ENCODE measurements around the gene CDK16.
A peak's percentile ranks its signal among the peaks of the same experiment; 100 is the strongest.

Gene CDK16

DNA sequence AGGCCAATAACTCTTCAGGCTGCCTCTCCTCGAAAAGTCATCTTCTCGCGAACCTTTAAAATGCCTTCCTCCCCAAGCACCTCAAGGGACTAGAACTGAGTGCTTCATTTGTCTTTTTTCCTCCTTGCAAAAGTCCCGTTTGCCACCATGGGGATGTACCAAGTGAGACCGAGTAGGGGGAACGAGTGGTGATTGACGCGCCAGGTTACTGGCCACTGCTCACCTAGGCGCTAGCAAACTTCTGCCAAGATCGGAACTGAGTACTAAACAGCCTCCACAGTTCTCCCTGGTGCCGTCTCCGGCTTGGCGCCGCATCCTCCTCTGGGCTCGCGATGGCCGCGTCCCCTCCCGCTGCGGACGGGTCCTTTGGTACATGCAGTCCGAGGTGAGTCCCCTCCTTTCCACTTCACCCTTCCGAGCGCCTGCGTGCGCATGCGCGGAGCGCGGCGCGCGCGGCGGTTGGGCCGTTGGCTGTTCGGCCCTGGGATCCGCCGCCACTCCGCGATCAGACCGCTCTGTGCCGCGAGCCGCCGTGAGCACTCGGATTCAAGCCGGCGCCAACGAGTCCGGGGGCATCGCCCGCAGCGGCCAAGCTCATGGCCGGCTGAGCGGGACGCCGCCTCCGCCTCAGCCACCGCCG lies at the start of gene CDK16:
Gene CDK16, plus strand, starts transcription at position 402 of the 640 bp plus-strand sequence. CDS start 4,877 bp downstream, outside the sequence.
- peak within 1 kb of the TSS; percentile 100 for H3K27ac ChIP-seq
- TF ChIP-seq CTCF (conservative IDR thresholded peaks at IDR 0.05): no peak
- TF ChIP-seq ZFX (IDR thresholded peaks at IDR 0.05): peak; percentile 41; the same call in 1 of the 2 replicates

GRCh38 chrX:47169273-47169672 lies 49.2 kb upstream of the CDK16 start:
- no peak overlapping the region for H3K27ac ChIP-seq
- TF ChIP-seq CTCF (conservative IDR thresholded peaks at IDR 0.05): no peak
- TF ChIP-seq ZFX (IDR thresholded peaks at IDR 0.05): no peak

GRCh38 chrX:47169726-47170515 lies 48.6 kb upstream of the CDK16 start:
- H3K27ac ChIP-seq: no peak overlapping the region
- no peak for TF ChIP-seq CTCF (conservative IDR thresholded peaks at IDR 0.05)
- no peak for TF ChIP-seq ZFX (IDR thresholded peaks at IDR 0.05)

DNA sequence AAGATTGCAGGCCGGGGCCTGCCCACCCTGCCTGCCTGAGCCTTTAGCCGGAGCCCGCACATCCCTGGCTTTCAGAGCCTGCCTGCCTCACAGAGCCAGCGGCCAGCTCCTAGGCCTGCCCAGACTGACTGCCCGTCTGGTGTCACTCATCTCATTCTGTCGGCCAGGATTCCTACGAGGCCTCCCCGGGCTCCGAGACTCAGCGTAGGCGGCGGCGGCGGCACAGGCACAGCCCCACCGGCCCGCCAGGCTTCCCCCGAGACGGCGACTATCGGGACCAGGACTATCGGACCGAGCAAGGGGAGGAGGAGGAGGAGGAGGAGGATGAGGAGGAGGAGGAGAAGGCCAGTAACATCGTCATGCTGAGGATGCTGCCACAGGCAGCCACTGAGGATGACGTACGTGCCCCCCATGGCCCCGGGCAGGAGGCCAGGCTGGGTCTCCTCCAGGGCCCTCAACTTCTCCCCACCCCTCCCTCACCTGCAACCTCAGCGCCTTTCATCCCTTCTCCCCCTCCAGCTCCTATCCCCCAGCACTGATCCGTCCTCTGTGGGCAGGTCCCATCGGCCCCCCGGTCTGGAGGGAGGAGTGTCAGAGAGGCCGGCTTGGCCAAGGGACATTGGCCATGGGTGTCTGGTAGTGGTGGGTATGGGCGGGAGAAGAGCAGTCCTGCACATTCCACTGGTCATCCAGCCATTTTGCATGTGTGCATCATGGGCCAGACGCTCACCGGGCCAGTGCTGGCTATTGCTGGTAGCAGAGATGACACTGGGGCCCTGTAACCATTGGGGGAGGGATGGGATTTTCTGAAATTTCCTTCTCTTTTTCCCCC lies 47.4 kb upstream of the CDK16 start:
- H3K27ac ChIP-seq: no peak overlapping the region
- TF ChIP-seq ZFX (IDR thresholded peaks at IDR 0.05): no peak
- TF ChIP-seq CTCF (conservative IDR thresholded peaks at IDR 0.05): no peak

DNA sequence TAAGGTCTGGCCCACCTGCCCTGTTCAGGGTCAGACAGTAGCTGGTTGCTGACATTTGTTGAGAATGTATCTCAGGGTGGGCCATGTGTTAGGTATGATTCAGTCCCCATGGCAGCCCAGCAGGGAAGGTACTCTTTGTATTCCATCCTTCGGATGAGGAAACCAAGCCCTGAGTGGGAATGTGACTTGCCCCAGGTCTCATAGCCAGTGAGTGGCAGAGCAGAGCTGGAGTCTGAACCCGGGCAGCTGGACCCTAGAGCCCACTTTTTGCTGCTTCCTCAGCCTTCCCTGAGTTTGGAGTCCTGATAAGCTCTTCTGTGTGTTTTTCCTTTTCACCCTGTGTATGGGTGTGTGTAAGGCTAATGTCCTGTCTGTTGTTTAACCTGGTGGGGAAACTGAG lies 46.5 kb upstream of the CDK16 start:
- no peak overlapping the region for H3K27ac ChIP-seq
- TF ChIP-seq ZFX (IDR thresholded peaks at IDR 0.05): no peak
- no peak for TF ChIP-seq CTCF (conservative IDR thresholded peaks at IDR 0.05)

DNA sequence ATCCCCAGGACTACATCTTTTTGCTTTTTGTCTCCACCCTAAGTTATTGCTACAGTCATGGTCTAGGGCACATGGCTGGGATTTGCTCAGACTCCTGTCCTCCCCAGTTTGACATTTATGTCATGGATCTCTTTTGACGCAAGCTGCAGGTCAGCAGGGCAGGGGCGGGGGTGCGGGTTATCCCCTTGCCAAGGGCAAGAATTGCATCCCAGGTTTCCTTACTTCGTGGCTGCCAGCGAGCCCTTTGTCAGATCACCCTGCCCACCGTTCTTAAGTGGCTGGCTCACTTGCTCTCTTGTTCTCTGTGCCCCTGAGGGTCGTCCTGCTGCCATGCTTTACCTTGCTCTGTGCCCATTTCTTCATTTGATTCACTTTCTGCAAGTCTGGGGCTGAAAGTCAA lies 45.9 kb upstream of the CDK16 start:
- no peak for TF ChIP-seq ZFX (IDR thresholded peaks at IDR 0.05)
- H3K27ac ChIP-seq: no peak overlapping the region

DNA sequence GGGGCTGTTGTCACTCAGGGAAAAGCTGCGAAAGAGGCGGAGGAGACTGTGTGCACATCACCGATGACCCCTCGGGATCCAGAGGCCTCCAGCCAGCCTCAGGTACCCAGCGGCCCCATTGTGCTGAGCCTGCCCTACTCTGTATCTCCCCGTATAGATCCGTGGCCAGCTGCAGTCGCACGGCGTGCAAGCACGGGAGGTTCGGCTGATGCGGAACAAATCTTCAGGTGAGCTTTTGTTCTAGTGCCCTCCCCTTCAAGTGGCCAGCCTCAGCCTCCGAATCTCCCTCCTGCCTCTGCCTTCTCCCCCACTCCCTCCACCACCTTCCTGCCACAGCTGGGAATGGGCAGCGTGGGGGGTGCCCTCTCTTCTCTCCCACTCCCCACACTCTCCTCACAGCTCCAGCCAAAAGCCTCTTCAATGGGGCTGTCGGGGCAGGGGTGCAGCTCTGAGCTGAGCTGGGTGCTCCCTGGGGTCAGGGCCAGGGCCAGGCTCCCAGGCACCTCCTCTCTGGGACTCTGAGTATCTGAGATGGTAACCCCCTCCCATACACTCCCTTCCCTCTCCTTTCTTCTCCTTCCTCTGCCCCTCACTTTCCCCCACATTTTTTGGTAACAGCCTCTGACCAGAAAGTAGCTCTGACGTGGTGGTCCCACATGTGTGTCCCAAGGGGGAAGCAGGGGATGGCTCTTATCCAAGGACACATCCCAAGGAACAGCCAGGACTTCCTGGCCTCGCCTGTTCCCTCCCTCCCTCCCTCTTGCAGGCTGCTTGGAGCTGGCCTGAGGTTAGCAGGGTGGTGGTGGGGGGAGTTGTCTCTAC lies 45.3 kb upstream of the CDK16 start:
- TF ChIP-seq ZFX (IDR thresholded peaks at IDR 0.05) (no peak), CTCF (conservative IDR thresholded peaks at IDR 0.05) (no peak)

More for the DNA sequence above, 45.3 kb upstream of the CDK16 start:
- no peak overlapping the region for H3K27ac ChIP-seq
